OCI-LY1 (cell line): ENCODE data around the gene NPIPA1.
"Not testable (repeated sequence)": the region's sequence is repeated elsewhere in the genome, so short reads cannot be mapped to it uniquely, and the experiment has no call there.

Source experiments
- CTCF ChIP-seq: fragments of 200-600 bp; sonication (generic), shearing (Covaris generic); IDR thresholded peaks from 2 replicates; pipeline ENCODE4 v1.5.1; 2017; ENCODE audit warnings: mild to moderate bottlenecking, antibody characterized with exemption, low read length, moderate library complexity, mixed read lengths
- EZH2 ChIP-seq: fragments of 200-600 bp; sonication (generic), shearing (Covaris generic); IDR thresholded peaks from 2 replicates; pipeline ENCODE4 v1.8.0; 2017; ENCODE audit warnings: borderline replicate concordance, mixed run types, mild to moderate bottlenecking, antibody characterized with exemption, low read length, moderate library complexity, mixed read lengths

GRCh38 chr16:14988661-14989191, 51.5 kb downstream of the NPIPA1 start:
- TF ChIP-seq CTCF, EZH2: not testable (repeated sequence)
